AG04449 (cell line): ENCODE measurements around the gene HJURP.

Experiments used
- CTCF ChIA-PET: fragments of 350-600 bp; formaldehyde crosslinking; extraction: SDS; loops from one replicate; lab custom pipeline; 2021; ENCODE audit warnings: antibody characterized with exemption; lab: Yijun Ruan, JAX
- POLR2A ChIA-PET: fragments of 400-600, 350-600 bp; formaldehyde crosslinking; extraction: SDS; loops from one replicate; lab custom pipeline; 2020; ENCODE audit warnings: antibody characterized with exemption, inconsistent platforms; lab: Yijun Ruan, JAX
- DNase-seq: peaks from one replicate; pipeline ENCODE4 v3.0.0-alpha.2; 2010; ENCODE audit warnings: low read depth, low spot score
- H3K4me3 ChIP-seq: 2 replicates; pipeline ENCODE4 v1.5.1; 2011; ENCODE audit warnings: low read depth, mild to moderate bottlenecking, control low read depth, low read length
- TF ChIP-seq, protein P1 (sequence below): IDR thresholded peaks from one replicate; pipeline ENCODE4 v1.5.1; 2011; ENCODE audit warnings: mild to moderate bottlenecking, moderate library complexity, low read length, control low read depth, inconsistent platforms; ENCODE audit not compliant: insufficient read depth; ENCODE audit errors: missing control alignments

The HJURP gene

DNA sequence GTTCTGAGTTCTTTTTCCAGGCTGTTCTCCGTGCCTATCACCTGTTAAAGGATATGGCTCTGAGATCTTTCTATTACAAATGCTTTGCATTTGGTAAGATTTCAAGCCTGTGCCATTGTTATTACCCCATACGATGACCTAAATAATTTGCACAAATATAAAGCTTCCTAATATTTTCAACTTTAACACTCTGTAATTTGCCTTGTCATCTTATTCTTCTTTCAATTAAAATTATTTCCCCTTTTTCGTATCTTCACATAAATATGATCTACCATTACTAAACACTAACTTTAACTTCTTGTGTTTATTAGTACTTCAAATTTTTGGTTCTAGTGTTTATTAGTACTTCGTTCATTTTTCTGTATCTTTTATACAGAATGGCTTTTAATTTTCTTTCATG, 17.1 kb upstream of the HJURP start:
- TF ChIP-seq, protein P1, sequence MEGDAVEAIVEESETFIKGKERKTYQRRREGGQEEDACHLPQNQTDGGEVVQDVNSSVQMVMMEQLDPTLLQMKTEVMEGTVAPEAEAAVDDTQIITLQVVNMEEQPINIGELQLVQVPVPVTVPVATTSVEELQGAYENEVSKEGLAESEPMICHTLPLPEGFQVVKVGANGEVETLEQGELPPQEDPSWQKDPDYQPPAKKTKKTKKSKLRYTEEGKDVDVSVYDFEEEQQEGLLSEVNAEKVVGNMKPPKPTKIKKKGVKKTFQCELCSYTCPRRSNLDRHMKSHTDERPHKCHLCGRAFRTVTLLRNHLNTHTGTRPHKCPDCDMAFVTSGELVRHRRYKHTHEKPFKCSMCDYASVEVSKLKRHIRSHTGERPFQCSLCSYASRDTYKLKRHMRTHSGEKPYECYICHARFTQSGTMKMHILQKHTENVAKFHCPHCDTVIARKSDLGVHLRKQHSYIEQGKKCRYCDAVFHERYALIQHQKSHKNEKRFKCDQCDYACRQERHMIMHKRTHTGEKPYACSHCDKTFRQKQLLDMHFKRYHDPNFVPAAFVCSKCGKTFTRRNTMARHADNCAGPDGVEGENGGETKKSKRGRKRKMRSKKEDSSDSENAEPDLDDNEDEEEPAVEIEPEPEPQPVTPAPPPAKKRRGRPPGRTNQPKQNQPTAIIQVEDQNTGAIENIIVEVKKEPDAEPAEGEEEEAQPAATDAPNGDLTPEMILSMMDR: no peak
- DNase-seq: no peak
- ChIA-PET POLR2A (no interaction called here), CTCF (interaction anchor here (1.0 kb wide), 1 partner anchor 14 kb away, joined by 4 read pairs; no protein-coding TSS in a partner anchor)
- H3K4me3 ChIP-seq: no peak overlapping the region

DNA sequence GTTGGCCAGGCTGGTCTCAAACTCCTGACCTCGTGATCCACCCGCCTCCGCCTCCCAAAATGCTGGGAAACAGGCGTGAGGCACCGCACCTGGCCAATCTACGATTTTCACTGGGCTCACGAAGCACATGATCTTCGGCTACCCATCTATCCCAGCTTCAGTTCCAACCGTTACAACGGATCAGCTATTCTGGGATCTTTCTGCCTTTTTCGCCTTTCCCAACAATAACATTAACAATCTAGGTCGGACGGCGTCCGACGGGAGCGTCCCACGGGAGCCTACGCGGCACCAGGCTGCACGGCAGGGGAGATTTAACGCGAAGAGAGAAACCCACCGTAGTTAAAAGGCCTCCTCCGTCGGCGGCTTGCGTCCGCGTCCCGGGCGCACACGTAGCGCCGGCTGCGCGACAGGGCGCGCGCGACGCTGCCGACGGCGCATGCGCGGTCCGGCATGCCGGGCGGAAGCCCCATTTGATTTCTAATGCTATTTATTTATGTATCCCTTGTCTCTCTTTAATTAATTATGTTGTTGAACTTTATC, 13.7 kb upstream of the HJURP start, which contains the start of gene MSL3B:
MSL3B (minus strand) TSS at position 394 of the 540 bp plus-strand sequence.
- peak within 1 kb of the TSS; percentile 71 for H3K4me3 ChIP-seq
- DNase-seq: no peak
- TF ChIP-seq, protein P1: no peak
- ChIA-PET POLR2A (no interaction called here), CTCF (interaction anchor here (2.5 kb wide), 1 partner anchor 10 kb away, joined by 16 read pairs; no protein-coding TSS in a partner anchor)

DNA sequence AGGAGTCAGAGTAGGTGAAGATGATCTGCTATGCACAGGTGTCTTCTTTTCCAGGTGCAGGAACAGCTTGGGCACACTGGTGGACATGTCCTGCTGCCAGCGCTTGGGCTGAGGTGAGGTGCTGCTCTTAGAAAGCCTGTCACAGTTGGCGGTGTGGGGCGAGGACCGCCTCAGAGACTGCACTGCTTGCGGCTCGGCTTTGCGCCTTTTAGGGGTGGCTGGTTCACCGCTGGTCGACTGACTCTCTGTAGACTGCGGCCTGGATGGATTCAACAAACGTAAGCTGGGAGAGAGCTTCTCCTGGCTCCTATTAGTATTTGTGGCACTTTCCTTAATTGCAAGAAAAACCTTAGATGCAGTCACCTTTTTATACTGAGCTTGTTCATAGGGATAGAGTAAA, 12.1 kb upstream of the HJURP start:
- no peak for DNase-seq
- H3K4me3 ChIP-seq: no peak overlapping the region
- CTCF ChIA-PET: interaction anchor here (1.4 to 2.5 kb wide), 3 partner anchors 9 to 679 kb away, joined by 3 to 16 read pairs (median 7); partner anchors contain the start of gene HJURP
- TF ChIP-seq, protein P1: no peak
- POLR2A ChIA-PET: no interaction called here

DNA sequence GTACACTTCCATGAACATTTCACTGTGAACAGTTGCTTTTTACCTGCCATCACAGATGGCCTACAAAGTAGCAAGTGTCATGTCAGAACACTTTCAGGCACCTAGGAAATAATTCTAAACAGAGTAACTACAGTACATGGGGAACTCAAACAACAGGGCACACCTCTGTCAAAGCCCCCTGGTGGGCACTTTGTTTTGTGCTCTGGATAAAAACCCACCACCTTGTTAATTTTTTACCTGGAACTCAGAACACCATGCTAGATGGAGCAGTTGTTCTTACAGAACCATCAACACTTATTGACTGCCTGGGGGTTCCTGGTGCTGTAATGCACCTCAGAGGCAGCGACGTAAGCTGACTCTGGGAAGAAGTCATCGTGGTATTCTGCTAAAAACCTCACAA, 11.5 kb upstream of the HJURP start:
- CTCF ChIA-PET: interaction anchor here (1.4 to 2.5 kb wide), 3 partner anchors 8 to 679 kb away, joined by 3 to 16 read pairs (median 7); partner anchors contain the start of gene HJURP
- TF ChIP-seq, protein P1: no peak
- H3K4me3 ChIP-seq: no peak overlapping the region
- no peak for DNase-seq
- POLR2A ChIA-PET: no interaction called here

DNA sequence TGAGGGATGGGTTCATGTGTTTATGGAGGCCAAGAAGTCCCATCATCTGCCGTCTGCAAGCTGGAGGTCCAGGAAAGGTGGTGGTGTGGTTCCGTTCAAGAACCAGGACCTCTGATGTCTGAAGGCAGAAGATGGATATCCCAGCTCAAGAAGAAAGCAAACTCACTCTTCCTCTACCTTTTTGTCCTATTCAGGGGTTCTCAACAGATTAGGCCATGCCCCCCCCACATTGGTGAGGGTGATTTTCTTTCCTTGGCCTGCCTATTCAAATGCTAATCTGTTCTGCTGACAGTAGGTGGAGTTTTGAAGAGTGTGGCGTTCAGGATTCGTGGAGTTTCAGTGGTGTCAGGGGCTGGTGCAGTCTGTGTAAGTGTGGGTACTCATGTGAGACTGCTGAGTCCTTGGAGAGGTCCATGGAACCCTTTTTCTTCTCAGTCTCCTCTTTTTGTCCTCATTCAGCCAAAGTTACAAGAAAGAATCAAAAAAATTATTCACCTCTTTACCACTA, 8.0 kb upstream of the HJURP start:
- CTCF ChIA-PET: no interaction called here
- TF ChIP-seq, protein P1: no peak
- no peak overlapping the region for H3K4me3 ChIP-seq
- no peak for DNase-seq
- POLR2A ChIA-PET: no interaction called here

DNA sequence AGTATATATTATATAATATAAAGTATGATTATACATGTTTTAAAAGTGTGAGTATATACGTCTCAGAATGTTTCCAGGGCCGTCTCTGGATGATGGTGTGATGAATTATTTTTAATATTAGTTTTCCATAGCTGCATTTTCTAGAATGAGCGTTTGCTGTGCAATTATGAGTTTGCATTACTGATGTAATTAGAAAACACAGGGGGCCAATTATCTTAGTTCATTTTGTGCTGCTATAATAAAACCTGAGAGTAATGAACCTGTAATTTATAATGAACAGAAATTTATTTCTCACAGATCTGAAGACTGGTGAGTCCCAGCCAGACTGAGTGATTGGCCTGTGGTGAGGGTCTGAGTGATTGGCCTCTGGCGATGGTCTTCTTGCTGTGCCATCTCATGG, 4.0 kb upstream of the HJURP start:
- CTCF ChIA-PET: interaction anchor here (0.9 to 2.1 kb wide), 5 partner anchors 9 to 1259 kb away, joined by 3 to 16 read pairs (median 3); partner anchors contain the start of gene MSL3B
- POLR2A ChIA-PET: no interaction called here
- no peak for DNase-seq
- H3K4me3 ChIP-seq: no peak overlapping the region
- TF ChIP-seq, protein P1: no peak
